Measurements from ENCODE around the gene GLRX5. TPM values are rescaled to one million over a fixed set of nuclear protein-coding genes. Genes with fewer than 3 reads are reported as not detected.
A peak's percentile ranks its signal among the peaks of the same experiment; 100 is the strongest.

The GLRX5 gene
- total RNA-seq, 1 experiment from 2014 or later: 72.8 TPM

DNA sequence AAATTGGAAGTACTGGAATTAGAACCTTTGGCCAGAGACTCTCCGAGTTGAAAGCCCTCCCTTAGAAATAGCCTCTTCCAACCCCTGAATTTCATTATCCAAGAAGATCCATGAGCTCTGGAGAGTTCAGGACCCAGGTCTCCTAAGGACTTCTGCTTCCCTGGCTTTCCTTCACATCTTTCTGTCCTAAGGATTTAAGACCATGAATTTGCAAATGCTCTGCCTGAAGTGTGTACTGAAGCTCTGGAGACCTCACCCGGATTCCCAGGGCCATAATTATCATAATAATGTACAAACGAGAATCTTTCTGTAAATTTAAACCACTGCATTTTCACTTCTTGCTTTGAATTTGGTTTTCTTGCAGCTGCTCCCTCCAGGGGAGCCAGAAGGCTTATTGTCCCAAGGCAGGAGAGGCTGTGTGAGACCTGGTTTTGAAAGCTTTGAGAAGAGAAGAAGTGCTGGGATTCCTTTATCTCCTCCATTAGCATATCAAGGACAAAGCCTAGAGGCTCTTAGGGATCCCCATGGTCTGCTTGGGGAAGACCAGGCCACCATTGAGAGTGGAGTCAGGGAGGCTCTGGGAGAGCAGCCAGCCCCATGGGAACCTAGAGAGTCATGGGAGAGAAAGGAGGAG is 41.1 kb downstream of the GLRX5 start (continued):
- TF ChIP-seq, protein P1, sequence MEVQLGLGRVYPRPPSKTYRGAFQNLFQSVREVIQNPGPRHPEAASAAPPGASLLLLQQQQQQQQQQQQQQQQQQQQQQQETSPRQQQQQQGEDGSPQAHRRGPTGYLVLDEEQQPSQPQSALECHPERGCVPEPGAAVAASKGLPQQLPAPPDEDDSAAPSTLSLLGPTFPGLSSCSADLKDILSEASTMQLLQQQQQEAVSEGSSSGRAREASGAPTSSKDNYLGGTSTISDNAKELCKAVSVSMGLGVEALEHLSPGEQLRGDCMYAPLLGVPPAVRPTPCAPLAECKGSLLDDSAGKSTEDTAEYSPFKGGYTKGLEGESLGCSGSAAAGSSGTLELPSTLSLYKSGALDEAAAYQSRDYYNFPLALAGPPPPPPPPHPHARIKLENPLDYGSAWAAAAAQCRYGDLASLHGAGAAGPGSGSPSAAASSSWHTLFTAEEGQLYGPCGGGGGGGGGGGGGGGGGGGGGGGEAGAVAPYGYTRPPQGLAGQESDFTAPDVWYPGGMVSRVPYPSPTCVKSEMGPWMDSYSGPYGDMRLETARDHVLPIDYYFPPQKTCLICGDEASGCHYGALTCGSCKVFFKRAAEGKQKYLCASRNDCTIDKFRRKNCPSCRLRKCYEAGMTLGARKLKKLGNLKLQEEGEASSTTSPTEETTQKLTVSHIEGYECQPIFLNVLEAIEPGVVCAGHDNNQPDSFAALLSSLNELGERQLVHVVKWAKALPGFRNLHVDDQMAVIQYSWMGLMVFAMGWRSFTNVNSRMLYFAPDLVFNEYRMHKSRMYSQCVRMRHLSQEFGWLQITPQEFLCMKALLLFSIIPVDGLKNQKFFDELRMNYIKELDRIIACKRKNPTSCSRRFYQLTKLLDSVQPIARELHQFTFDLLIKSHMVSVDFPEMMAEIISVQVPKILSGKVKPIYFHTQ (CRISPR knock-in tag; IDR thresholded peaks at IDR 0.05): no peak
- no peak for TF ChIP-seq ZNF671 (CRISPR knock-in tag; IDR thresholded peaks at IDR 0.05)
- TF ChIP-seq PRDM15 (CRISPR knock-in tag; IDR thresholded peaks at IDR 0.05): no peak
- peak; percentile 66; the same call in 1 of the 2 replicates for TF ChIP-seq ZNF425 (CRISPR knock-in tag; conservative IDR thresholded peaks at IDR 0.05)

DNA sequence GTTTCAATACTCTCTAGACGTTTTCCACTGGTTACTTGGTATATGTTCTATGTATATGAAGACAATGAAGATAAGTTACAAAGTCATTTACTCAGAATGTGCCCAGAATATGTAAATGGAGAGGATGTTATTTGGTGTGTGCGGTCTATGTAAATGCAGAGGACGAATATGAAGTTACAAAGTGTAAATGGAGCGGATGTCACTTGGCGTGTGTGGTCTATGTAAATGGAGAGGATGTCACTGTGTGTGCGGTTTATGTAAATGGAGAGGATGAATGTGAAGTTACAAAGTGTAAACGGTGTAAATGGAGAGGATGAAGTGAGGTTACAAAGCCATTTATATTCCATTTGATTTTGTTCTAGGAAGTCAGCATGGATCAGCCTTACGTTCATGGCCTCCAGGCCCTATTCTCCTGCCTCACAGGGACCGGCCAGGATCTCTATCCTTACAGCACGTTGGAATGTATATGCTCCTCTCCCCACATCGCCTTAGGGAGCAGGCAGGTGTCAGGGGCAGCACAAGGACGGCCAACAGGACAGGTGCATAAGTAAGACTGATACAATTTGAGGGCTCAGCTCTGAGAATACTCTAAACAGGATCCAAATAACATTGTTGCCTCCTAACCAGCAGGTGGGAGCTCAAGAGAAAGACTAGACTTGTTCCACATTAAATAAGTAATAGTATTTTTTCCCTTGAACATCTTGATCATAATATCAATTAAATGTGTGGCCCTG is 42.4 kb downstream of the GLRX5 start:
- DNase-seq (ENCODE audit: low spot score): no peak
- Mint-ChIP-seq H3K27ac (no peak overlapping the region), H3K27me3 (ENCODE audit: low read depth) (peaks cover 91% of the 10 kb centered on the region), H3K4me3 (no peak overlapping the region), H3K4me1 (peaks cover 30% of the 10 kb centered on the region), H3K9me3 (peaks cover 3% of the 10 kb centered on the region; the same call in 1 of the 2 replicates), H3K36me3 (no peaks in the 10 kb centered on the region; the same call in 1 of the 2 replicates)
- CTCF ChIA-PET: no interaction called here
- ATAC-seq: peak; percentile 27
- POLR2A ChIA-PET: no interaction called here
- TF ChIP-seq SMAD4 (CRISPR knock-in tag; IDR thresholded peaks at IDR 0.05) (no peak), ZNF121 (CRISPR knock-in tag; IDR thresholded peaks at IDR 0.05) (no peak), TCF7 (CRISPR knock-in tag; IDR thresholded peaks at IDR 0.05; ENCODE audit: low read depth) (no peak), FOXP1 (CRISPR knock-in tag; IDR thresholded peaks at IDR 0.05; ENCODE audit: borderline replicate concordance) (no peak), ZNF671 (CRISPR knock-in tag; IDR thresholded peaks at IDR 0.05) (no peak), GRHL2 (CRISPR knock-in tag; IDR thresholded peaks at IDR 0.05; ENCODE audit: insufficient replicate concordance, severe bottlenecking) (no peak), ZNF423 (CRISPR knock-in tag; IDR thresholded peaks at IDR 0.05) (no peak), NR3C1 (CRISPR knock-in tag; conservative IDR thresholded peaks at IDR 0.05; ENCODE audit: low read depth) (no peak), NFYB (CRISPR knock-in tag; conservative IDR thresholded peaks at IDR 0.05; ENCODE audit: low read depth) (no peak), ZBTB21 (CRISPR knock-in tag; IDR thresholded peaks at IDR 0.05; ENCODE audit: borderline replicate concordance) (no peak), RORB (CRISPR knock-in tag; IDR thresholded peaks at IDR 0.05) (no peak), OVOL2 (CRISPR knock-in tag; IDR thresholded peaks at IDR 0.05; ENCODE audit: borderline replicate concordance) (no peak), NFATC4 (CRISPR knock-in tag; IDR thresholded peaks at IDR 0.05) (no peak), NR2C2 (CRISPR knock-in tag; IDR thresholded peaks at IDR 0.05) (no peak)
- TF ChIP-seq, protein P2, sequence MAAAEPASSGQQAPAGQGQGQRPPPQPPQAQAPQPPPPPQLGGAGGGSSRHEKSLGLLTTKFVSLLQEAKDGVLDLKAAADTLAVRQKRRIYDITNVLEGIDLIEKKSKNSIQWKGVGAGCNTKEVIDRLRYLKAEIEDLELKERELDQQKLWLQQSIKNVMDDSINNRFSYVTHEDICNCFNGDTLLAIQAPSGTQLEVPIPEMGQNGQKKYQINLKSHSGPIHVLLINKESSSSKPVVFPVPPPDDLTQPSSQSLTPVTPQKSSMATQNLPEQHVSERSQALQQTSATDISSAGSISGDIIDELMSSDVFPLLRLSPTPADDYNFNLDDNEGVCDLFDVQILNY (CRISPR knock-in tag; IDR thresholded peaks at IDR 0.05): no peak
- TF ChIP-seq, protein P3, sequence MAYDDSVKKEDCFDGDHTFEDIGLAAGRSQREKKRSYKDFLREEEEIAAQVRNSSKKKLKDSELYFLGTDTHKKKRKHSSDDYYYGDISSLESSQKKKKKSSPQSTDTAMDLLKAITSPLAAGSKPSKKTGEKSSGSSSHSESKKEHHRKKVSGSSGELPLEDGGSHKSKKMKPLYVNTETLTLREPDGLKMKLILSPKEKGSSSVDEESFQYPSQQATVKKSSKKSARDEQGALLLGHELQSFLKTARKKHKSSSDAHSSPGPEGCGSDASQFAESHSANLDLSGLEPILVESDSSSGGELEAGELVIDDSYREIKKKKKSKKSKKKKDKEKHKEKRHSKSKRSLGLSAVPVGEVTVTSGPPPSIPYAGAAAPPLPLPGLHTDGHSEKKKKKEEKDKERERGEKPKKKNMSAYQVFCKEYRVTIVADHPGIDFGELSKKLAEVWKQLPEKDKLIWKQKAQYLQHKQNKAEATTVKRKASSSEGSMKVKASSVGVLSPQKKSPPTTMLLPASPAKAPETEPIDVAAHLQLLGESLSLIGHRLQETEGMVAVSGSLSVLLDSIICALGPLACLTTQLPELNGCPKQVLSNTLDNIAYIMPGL (CRISPR knock-in tag; IDR thresholded peaks at IDR 0.05): no peak
- TF ChIP-seq, protein P1 (CRISPR knock-in tag; IDR thresholded peaks at IDR 0.05): no peak

All from WTC11 (cell line).